ENCODE data around the gene WAC. TPM values are rescaled to one million over a fixed set of nuclear protein-coding genes. Genes with fewer than 3 reads are reported as not detected.

Gene WAC
- total and polyA plus RNA-seq, 9 of the 15 experiments (the other 6 are each of a cell fraction or from before 2014, with no cell fraction given): 24.8 to 123 (median 78.2) TPM

DNA sequence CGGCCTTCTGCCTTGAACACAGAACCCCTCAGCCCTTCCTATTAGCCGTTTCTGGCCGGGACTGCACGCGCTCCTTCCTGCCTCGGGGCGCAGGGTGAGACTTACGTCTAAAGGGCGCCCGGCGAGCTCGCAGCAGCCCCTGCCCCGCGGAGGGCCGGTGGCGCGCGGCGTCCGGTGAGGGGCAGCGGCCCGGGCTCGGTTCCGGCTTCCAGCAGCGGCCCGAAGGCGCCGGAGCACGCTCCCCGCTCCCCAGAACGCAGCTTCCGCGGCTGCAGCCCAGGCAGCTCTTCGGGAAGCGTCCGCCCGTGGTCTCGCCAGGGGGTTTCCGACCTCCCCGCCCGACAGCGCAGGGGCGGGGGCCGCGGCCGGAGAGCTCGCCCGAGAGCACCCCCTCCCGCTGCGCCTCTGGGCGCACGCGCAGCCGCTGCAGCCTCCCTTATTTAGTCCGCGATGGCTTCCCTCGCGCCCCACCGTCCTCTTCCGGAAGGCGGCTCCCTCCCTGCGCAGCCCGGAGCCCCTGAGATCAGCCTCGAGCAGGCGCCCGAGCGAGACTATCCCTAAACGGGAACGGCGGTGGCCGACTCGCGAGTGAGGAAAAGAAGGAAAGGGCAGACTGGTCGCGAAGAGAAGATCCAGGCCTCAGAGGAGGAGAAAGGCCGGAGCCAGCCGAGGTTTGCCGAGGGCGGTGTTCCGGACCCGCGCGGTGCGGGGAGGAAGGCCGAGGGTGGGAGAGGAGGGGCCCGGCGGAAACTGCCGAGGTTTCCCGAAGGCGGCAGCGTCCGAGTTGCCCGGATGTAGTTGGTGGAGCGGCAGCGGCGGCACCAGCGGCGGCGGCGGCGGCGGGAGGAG, at the start of gene WAC (continued):
- TF ChIP-seq, protein P1, sequence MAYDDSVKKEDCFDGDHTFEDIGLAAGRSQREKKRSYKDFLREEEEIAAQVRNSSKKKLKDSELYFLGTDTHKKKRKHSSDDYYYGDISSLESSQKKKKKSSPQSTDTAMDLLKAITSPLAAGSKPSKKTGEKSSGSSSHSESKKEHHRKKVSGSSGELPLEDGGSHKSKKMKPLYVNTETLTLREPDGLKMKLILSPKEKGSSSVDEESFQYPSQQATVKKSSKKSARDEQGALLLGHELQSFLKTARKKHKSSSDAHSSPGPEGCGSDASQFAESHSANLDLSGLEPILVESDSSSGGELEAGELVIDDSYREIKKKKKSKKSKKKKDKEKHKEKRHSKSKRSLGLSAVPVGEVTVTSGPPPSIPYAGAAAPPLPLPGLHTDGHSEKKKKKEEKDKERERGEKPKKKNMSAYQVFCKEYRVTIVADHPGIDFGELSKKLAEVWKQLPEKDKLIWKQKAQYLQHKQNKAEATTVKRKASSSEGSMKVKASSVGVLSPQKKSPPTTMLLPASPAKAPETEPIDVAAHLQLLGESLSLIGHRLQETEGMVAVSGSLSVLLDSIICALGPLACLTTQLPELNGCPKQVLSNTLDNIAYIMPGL (CRISPR knock-in tag; IDR thresholded peaks at IDR 0.05): no peak; the same call in none of the 2 replicates
- TF ChIP-seq C11orf30 (IDR thresholded peaks at IDR 0.05; ENCODE audit: low read depth) (peak; percentile 54), ZNF347 (CRISPR knock-in tag; IDR thresholded peaks at IDR 0.05; ENCODE audit: low read depth) (no peak), ZBTB8A (IDR thresholded peaks at IDR 0.05; ENCODE audit: partially characterized antibody) (no peak), ELF2 (CRISPR knock-in tag; IDR thresholded peaks at IDR 0.05) (peak; percentile 80; the same call in 1 of the 2 replicates), DIDO1 (tag; IDR thresholded peaks at IDR 0.05; ENCODE audit: low read depth) (no peak), YY1 (IDR thresholded peaks at IDR 0.05; ENCODE audit: borderline replicate concordance in 1 of 3, control insufficient read depth in 1 of 3, extremely low read depth in 1 of 3, insufficient read depth in 3 of 3, insufficient read length in 1 of 3, insufficient replicate concordance in 2 of 3, low read depth in 1 of 3, low read length in 2 of 3) (peak; percentile 52 to 88 (median 81)), SRSF1 (IDR thresholded peaks at IDR 0.05; ENCODE audit: low read depth, low read length) (no peak), ZNF133 (CRISPR knock-in tag; IDR thresholded peaks at IDR 0.05) (no peak), HNRNPL (IDR thresholded peaks at IDR 0.05; ENCODE audit: low read depth, low read length) (no peak), NRF1 (conservative IDR thresholded peaks at IDR 0.05 in 1 of 2, IDR thresholded peaks at IDR 0.05 in 1 of 2) (peak; percentile 96), POLR2AphosphoS5 (IDR thresholded peaks at IDR 0.05; ENCODE audit: control insufficient read depth, insufficient read depth, low read depth, low read length) (peak; percentile 84), KDM2B (CRISPR knock-in tag; IDR thresholded peaks at IDR 0.05) (no peak), NCOA1 (IDR thresholded peaks at IDR 0.05; ENCODE audit: low read depth) (peak; percentile 70; the same call in 1 of the 2 replicates)
- TF ChIP-seq, protein P2, sequence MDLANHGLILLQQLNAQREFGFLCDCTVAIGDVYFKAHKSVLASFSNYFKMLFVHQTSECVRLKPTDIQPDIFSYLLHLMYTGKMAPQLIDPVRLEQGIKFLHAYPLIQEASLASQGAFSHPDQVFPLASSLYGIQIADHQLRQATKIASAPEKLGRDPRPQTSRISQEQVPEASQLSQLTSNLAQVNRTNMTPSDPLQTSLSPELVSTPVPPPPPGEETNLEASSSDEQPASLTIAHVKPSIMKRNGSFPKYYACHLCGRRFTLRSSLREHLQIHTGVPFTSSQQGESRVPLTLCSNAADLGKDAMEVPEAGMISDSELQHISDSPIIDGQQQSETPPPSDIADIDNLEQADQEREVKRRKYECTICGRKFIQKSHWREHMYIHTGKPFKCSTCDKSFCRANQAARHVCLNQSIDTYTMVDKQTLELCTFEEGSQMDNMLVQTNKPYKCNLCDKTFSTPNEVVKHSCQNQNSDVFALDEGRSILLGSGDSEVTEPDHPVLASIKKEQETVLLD (IDR thresholded peaks at IDR 0.05): peak; percentile 39
- TF ChIP-seq, protein P3, sequence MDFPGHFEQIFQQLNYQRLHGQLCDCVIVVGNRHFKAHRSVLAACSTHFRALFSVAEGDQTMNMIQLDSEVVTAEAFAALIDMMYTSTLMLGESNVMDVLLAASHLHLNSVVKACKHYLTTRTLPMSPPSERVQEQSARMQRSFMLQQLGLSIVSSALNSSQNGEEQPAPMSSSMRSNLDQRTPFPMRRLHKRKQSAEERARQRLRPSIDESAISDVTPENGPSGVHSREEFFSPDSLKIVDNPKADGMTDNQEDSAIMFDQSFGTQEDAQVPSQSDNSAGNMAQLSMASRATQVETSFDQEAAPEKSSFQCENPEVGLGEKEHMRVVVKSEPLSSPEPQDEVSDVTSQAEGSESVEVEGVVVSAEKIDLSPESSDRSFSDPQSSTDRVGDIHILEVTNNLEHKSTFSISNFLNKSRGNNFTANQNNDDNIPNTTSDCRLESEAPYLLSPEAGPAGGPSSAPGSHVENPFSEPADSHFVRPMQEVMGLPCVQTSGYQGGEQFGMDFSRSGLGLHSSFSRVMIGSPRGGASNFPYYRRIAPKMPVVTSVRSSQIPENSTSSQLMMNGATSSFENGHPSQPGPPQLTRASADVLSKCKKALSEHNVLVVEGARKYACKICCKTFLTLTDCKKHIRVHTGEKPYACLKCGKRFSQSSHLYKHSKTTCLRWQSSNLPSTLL (IDR thresholded peaks at IDR 0.05): no peak
- TF ChIP-seq, protein P4, sequence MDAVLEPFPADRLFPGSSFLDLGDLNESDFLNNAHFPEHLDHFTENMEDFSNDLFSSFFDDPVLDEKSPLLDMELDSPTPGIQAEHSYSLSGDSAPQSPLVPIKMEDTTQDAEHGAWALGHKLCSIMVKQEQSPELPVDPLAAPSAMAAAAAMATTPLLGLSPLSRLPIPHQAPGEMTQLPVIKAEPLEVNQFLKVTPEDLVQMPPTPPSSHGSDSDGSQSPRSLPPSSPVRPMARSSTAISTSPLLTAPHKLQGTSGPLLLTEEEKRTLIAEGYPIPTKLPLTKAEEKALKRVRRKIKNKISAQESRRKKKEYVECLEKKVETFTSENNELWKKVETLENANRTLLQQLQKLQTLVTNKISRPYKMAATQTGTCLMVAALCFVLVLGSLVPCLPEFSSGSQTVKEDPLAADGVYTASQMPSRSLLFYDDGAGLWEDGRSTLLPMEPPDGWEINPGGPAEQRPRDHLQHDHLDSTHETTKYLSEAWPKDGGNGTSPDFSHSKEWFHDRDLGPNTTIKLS (IDR thresholded peaks at IDR 0.05; ENCODE audit: borderline replicate concordance, low read depth): peak; percentile 63

Data from K562 (cell line).